Measurements from ENCODE around the gene NTM.

Gene NTM

DNA sequence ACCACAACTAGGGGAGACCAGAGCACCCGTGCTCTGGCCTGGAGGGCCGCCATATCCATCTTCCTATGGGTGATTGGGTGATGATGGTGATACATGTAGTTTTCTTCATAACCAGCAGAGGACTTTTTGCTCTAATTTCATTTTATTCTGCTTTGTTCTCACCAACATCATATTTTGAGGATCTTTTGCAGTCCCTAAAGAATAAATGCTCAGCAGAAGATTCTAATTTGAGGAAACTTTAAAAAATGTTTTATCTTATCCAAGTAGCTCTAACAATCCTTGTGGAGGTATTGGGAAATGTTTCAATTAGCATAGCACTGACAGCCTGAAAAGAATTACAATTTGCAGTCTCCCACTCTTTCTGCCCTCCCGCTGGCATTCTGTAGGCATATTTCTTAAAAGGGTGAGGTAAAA, 544.0 kb downstream of the NTM start:
- no peak for DNase-seq (ENCODE audit: low read depth)

DNA sequence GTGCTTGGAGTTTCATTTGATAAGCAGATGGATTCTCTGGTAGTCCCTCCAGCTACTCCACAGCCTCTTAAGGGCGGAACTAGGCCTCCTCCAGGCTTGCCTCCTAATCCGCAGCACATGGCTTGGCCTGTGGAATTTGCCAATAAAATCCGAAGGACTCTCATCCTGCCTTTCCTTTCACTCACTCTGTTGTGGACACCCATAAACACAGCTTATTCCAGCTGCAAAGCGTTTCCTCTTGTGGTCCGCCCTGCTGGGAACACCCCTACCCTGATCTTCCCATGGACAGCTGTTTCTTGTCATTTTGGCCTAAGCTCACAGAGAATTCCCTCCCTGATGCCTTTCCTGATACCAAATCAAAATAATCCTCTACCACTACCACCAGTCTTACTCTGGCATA, 546.2 kb downstream of the NTM start:
- no peak for DNase-seq (ENCODE audit: low read depth)

DNA sequence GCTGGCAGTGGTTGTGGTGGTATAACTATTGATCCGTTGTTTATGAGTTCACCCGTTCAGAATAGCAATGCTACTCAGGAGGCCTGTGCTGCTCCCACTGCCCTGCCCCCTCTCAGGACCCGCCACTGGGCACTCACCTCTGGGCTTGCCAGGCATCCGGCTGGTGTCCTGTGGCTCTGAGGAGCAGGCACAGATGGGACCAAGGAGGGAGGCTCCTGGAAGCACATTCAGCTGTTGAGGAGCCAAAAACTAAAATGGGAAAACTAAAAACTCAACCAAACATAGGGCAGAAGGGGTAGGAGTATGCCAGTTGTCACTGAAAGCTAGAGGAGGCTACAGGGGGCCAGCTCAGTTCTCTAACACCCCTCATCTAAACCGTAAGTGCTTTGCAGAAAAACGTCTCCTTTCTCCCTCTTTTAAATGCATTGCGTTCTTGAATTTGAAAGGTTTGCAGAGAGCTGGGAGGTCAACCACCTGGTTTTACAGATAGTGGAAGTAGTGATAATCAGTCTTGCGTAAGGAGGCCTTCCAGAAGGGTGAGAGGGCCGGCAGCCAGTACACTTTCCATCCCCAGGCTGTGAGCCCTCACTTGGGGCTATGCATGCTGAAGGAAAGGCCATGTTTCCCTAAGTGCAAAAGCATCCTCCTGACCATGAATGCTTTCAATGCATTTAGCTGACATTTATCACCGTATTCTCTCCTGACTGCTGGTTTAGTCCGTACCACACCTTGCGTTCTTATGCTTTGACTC, 547.4 kb downstream of the NTM start:
- DNase-seq (ENCODE audit: low read depth) = no peak

DNA sequence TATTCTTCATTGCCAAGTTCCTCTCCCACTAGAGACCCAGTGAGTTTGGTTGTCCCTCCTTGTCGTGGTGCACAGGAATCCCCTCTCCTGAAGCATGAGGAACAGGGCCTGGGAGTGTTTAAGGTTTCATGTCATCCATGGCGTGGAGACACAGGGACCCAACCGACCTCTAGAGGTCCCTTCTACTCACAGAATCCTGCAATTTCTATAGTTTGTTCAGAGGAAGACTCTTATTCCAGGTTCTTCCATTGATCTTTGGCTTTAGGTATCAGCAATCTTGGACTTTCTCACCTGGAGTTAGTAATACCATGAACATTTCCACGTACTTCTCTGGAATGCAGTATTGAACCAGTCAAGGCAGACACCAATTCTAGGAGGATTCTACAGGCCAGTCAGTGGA, 548.2 kb downstream of the NTM start:
- no peak for DNase-seq (ENCODE audit: low read depth)

- DNase-seq (ENCODE audit: low read depth) = no peak
Observed at GRCh38 chr11:131922220-131922619, 551.8 kb downstream of the NTM start.

- no peak for DNase-seq (ENCODE audit: low read depth)
Observed at GRCh38 chr11:131923309-131923708, 552.9 kb downstream of the NTM start.

DNA sequence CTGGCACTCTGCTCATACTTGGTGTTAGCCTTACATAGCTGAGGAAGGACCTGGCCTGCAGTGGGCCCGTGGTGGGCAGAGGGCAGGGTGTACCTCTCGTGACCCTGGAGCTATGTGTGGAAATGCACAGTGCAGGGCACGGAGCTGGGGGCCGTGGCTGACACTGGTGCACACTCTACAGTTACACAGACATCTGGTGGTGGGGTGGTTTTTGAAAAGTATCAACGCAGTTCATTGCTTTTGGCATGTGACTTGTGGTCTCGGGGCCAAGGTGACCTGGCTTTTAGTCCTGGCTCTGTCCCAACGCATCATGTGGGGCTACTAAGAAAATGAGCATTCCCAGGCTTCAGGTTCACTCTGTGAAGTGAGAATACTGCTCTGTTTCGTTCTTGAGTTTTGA, 553.6 kb downstream of the NTM start:
- no peak for DNase-seq (ENCODE audit: low read depth)

DNA sequence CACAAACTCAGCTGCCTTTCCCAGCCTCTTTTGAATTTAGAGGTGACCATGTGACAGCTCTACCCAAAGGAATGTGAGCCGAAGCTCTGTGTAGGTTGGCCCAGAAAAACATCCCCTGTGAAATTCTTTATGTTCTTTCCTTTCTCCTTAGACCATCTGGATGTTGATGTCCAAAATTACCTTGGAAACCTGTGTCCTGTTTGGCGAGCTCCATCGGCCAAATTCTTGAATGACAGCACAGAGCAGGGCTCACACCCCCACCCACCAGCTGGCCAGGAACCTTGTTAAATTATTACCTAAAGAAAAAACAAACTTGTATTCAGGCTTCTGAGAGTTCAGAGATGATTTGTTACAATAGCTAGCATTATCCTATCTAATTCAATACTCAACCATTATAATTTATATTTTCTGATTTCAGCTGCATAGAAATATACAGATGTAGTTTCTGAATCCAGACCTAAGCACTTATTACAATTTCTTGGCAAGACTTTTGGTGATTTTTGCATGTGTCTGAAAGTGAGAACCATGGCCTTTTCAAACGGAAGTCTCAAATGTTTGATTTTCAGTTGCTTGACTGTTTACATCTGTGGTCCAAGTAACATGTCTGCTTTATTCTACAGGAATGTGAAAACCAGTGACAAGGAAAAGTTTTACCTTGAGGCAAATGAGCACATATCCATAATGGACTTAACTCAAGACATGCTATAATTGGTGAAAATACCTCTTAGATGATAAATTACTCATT, 554.2 kb downstream of the NTM start:
- no peak for DNase-seq (ENCODE audit: low read depth)

DNA sequence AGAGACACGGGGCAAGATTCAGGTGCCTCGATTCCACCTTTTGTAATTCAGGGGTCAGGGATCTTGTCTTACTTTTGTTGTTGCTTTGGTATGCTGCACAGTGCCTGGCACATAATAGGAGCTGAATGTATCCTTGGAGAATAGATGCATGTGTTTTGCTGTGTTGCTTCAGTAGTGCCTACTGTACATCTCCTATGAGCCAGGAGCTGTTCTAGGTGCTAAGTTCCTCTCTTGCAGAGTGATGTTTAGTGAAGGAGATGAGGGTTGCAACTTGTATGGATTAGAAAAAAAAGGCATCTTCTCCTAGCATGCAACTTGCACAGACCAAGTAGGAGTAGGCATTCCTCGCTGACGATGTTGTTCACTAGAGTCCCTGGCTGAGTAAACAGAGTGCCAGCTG, 555.4 kb downstream of the NTM start:
- DNase-seq (ENCODE audit: low read depth) = no peak

GRCh38 chr11:131928992-131929391, 558.6 kb downstream of the NTM start:
- DNase-seq (ENCODE audit: low read depth) = no peak

DNA sequence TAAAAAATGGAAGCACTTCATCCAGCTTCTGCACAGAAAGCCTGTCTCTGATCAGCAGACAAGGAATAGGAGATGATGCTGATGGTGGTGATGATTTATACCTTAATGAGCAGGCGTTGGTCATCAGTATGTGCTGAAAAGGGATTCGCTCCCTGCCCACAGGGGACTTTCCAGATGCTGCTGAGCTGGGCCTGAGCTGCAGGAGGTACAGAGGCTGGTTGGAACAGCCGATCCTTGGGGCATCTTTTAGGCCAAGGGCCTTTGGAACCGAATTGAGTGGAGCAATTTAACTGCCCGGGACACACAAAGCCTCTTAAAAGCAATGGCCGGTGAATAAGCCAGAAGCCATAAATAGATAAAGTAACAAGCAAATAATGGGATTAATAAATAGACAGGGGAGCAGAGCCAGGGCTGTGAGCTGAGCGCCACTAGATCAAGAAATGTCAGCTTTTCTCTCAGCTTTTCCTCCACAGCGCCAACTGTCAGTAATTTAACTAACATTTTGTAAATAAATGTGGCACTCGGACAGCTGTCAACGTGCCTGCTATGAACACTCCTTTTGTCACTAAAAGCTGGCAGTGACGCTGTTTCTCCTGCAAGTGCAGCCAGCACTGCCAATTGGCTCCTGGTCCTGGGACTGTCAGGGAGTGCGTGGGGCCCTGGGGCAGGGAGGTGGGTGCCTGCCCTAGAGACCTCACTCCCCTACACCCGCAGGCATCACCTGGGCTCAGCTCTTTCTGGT, 562.3 kb downstream of the NTM start:
- DNase-seq (ENCODE audit: low read depth) = no peak

DNA sequence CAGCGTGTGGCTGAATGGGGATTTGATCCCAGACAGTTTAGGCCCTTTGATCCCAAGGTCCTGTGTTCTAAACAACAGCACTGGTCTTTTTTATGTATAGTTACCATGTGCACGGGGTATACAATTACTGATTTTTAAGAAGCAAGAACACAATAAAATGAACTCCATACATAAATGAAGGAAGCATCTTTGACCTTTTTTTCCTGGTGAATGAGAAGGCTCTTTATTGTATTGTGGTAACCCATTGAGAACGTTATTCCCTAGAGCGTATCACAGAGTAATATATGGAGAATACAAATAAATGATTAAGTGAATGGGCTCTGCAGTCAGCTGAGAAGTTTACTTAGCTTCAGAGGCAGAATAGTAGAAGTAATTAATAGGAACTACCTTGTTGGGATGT, 563.6 kb downstream of the NTM start:
- DNase-seq (ENCODE audit: low read depth) = no peak

DNA sequence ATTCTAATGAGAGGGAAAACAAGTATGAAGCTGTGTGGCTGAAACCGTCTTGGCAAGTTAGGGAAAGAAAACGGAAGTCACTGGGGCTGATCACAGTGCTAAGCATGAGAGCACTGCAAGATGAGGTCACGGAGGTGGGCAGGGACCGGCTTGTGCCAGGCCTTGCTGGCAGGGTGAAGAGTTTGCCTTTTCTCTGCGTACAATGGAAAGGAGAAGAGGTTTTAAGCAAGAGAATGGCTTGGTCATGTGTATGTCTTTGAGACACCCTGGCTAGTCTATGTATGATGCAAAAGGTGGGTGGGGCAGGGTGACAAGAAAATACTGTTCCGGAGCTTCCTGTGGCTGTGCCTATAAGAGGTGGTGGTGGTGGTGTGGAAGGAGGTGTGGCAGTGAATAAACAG, 567.9 kb downstream of the NTM start:
- no peak for DNase-seq (ENCODE audit: low read depth)

- DNase-seq (ENCODE audit: low read depth) = no peak
Observed at GRCh38 chr11:131940126-131940525, 569.7 kb downstream of the NTM start.

GRCh38 chr11:131942878-131943277, 572.5 kb downstream of the NTM start:
- DNase-seq (ENCODE audit: low read depth) = no peak

DNA sequence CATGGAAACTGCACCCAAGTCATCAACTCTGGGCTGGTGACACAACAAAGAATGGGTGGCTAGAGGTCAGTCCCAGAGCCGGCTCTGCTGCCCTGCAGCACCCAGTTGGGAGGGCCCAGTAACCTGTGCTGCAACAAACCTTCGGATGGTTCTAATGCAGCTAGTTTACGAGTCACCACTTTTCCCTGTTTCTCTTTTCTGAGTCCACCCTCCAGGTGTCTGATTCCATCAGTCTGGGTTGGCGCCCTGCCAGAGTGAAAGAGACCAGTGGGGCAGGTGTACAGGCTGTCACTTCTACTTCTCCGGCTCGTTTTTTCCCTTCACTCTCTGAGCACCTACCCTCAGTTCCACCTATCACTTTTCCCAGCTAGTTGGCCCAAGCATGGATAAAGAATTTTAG, 572.9 kb downstream of the NTM start:
- DNase-seq (ENCODE audit: low read depth) = no peak

DNA sequence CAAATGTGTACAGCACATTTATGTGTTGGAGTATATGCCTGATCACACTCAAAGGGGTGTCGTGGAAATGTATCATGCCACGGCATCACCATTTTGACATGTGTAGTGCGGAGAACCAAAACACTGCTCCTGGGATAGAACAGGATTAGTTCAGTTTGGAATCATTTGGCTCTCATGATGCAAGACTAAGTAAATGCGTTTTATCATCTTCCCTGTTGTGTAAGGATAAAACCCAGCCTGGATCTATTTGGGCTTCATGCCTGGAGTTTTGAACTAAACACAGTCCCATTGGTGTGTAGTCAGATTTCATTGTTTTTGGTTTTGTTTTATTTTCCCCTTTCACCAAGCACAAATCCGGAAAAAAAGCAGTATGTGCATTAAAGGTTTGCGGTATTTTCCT, 574.3 kb downstream of the NTM start:
- no peak for DNase-seq (ENCODE audit: low read depth)

GRCh38 chr11:131945706-131946105, 575.3 kb downstream of the NTM start:
- no peak for DNase-seq (ENCODE audit: low read depth)

DNA sequence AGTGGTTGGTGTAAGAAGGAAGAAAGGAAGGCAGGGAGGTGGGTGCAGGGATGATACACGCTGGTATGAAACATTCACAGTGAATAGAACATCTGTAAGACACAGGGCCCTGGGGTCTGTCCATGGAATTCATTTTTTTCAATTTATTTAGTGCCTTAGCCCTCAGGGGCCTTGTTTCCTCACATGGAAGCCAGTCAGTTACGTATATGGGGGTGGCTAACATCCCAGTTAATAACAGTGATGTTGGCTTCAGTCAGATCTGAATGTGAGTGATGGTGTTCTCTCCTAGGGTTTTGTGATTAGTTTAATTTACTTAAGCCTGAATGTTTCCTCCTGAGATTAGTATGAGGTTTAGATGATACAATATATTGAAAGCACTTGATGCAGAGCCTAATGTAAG, 577.1 kb downstream of the NTM start:
- DNase-seq (ENCODE audit: low read depth) = no peak

GRCh38 chr11:131951121-131951520, 580.7 kb downstream of the NTM start:
- DNase-seq (ENCODE audit: low read depth) = no peak

DNA sequence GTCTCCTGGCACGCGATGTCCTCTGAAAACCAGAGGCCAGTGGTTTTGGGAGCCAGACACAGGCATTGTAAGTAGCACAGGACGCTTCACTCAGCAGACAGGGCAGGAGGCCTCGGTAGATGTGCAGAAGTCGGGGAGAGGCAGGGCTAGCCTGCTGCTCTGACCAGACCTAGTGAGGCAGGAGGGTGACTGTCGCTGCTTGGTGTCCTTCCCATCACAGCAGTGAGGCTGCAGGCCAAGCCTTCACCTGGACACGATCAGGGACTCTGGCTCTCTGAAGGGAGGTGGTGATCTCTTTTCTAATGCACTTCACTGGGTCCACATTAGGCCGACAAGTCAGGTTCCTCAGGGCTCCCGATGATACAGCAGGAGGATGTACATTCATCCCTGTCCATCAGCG, 583.7 kb downstream of the NTM start:
- no peak for DNase-seq (ENCODE audit: low read depth)

- DNase-seq (ENCODE audit: low read depth) = no peak
Observed at GRCh38 chr11:131955904-131956303, 585.5 kb downstream of the NTM start.

DNA sequence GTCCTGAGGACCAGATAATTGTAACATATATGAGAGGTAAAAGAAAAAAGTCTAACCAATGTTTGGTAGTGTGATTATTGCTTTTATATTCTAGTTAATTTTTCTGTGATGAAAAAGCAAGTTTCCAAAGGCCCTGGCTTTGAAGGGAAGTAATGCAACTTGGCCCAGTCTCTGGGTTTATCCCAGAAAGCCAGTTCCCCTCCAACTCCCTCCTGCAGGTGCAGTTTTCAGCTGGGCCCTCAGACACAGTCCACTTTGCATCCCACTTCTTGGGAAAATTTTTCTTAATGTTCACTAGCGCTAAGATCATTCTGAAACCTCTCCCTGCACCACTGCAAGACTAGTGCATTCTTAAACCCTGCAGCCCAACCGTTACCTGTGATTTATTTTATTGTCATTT, 586.8 kb downstream of the NTM start:
- DNase-seq (ENCODE audit: low read depth) = no peak

Measured in T follicular helper cell (primary cell).